Measurements from ENCODE around the gene CENPP. TPM values are rescaled to one million over a fixed set of nuclear protein-coding genes. Genes with fewer than 3 reads are reported as not detected.
"Not testable (repeated sequence)": the region's sequence is repeated elsewhere in the genome, so short reads cannot be mapped to it uniquely, and the experiment has no call there.

The CENPP gene
- total RNA-seq, 4 donors from 2014 or later, result 1.5 to 11.6 (median 5.5) TPM

DNA sequence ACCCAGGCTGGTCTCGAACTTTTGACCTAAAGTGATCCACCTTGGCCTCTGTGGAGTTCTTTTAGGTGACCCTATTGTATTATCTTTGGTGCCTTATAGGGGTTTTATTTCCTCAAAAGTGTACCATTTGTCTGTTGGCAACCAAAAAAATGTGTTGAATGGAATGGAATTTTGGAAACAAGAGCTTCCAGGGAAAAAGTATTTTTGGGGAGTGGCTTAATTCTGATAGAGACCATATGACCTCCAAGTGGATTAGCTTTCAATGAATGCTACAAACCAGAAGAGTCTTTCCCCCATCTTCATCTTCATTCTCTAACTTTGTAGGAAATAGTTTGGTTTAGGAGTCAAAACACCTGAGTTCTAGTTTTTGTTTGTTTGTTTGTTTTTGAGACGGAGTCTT lies 82.1 kb downstream of the CENPP start:
- Histone ChIP-seq H3K27me3 (no peaks in the 10 kb centered on the region), H3K9me3 (no peaks in the 10 kb centered on the region), H3K36me3 (no peaks in the 10 kb centered on the region), H3K4me1 (no peaks in the 10 kb centered on the region), H3K4me3 (replicated peaks in 1 of 3) (no peak overlapping the region), H3K27ac (no peak overlapping the region)
- intact Hi-C loops (cut with DNase I), result no loop called here
- no peak for TF ChIP-seq POLR2A (IDR thresholded peaks at IDR 0.05)
- TF ChIP-seq, protein P1, sequence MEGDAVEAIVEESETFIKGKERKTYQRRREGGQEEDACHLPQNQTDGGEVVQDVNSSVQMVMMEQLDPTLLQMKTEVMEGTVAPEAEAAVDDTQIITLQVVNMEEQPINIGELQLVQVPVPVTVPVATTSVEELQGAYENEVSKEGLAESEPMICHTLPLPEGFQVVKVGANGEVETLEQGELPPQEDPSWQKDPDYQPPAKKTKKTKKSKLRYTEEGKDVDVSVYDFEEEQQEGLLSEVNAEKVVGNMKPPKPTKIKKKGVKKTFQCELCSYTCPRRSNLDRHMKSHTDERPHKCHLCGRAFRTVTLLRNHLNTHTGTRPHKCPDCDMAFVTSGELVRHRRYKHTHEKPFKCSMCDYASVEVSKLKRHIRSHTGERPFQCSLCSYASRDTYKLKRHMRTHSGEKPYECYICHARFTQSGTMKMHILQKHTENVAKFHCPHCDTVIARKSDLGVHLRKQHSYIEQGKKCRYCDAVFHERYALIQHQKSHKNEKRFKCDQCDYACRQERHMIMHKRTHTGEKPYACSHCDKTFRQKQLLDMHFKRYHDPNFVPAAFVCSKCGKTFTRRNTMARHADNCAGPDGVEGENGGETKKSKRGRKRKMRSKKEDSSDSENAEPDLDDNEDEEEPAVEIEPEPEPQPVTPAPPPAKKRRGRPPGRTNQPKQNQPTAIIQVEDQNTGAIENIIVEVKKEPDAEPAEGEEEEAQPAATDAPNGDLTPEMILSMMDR (IDR thresholded peaks at IDR 0.05), result no peak
- DNase-seq, result no peak
- WGBS, 2 donors, result 95 to 98% methylated on average over 2 of the region's 2 CpGs

DNA sequence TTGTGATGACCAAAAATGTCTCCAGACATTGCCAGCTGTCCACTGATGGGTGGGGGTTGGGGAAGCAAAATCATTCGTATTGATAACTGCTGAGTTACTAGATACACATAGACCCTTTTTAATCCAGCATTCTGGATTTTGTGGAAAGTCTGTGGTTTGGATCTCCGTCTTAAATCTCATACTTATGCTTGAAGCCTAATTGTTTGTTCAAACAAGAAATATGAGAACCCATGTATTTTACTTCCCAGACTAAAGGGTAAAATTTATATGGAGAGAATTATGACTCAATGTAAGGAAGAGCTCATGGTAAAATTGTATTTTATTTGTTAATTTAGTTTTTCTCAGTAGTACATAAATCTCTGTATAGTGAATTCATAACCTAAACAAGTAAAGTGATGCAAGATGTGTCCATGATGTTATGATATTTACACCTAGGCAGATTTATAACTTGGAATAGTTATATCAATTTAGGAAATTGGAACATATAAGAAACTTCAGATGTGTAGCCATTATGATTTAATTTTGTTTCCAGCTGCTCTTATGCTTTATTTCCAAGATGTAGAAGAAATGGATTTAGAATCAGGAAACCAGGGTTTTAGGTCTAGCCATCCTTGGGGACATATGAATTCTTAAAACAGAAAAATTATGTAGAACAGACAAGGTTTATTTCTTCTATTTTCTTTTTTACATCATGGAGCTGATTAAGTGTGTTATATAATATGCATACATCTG lies 83.2 kb downstream of the CENPP start:
- no peaks in the 10 kb centered on the region for H3K36me3 ChIP-seq
- H3K9me3 ChIP-seq, result no peaks in the 10 kb centered on the region
- TF ChIP-seq POLR2A (IDR thresholded peaks at IDR 0.05), result no peak
- TF ChIP-seq, protein P1 (IDR thresholded peaks at IDR 0.05), result no peak
- no peak for DNase-seq
- no peak overlapping the region for H3K4me3 ChIP-seq (replicated peaks in 1 of 3)
- WGBS, 2 donors, result 92 to 94% methylated on average over 2 of the region's 2 CpGs
- no peaks in the 10 kb centered on the region for H3K27me3 ChIP-seq
- H3K4me1 ChIP-seq, result no peaks in the 10 kb centered on the region
- H3K27ac ChIP-seq, result no peak overlapping the region
- intact Hi-C loops (cut with DNase I), result no loop called here

DNA sequence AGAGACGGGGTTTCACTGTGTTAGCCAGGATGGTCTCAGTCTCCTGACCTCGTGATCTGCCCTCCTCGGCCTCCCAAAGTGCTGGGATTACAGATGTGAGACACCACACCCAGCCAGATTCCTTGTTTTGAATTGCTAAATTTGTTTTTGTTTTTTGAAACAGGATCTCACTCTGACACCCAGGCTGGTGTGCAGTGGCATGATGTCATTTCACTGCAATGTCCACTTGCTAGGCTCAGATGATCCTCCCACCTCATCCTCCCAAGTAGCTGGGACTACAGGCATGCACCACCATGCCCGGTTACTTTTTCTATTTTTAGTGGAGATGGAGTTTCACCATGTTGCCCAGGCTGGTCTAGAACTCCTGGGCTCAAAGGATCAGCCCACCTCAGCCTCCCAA lies 85.4 kb downstream of the CENPP start:
- H3K4me3 ChIP-seq (replicated peaks in 1 of 3); H3K36me3 ChIP-seq; H3K4me1 ChIP-seq; DNase-seq; H3K27ac ChIP-seq; H3K9me3 ChIP-seq; intact Hi-C loops (cut with DNase I); H3K27me3 ChIP-seq: not testable (repeated sequence)
- WGBS, 2 donors, result 87% methylated on average over 4 of the region's 4 CpGs

DNA sequence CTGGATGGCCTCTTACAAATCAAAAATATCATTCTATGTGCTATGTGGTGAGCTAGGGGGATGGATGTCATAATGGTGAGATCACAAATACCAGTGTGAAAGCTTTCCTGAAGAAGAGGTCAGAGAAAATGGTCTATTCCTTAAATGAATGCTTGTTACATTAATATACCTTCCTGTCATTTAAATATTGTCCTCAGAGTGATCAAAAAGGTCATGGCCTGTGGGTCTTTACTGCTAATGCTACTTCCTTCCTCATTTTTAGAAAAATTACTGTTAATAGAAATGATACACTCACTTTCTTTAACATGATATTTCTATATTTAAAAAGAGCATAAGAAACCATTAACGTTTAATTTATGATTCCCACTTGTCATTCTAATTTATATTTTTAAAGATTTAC lies 88.8 kb downstream of the CENPP start:
- WGBS, 2 donors, result 71% methylated on average over 1 of the region's 1 CpG
- Histone ChIP-seq H3K4me1 (no peaks in the 10 kb centered on the region), H3K36me3 (no peaks in the 10 kb centered on the region), H3K4me3 (replicated peaks in 1 of 3) (no peak overlapping the region), H3K27ac (no peak overlapping the region), H3K27me3 (no peaks in the 10 kb centered on the region), H3K9me3 (no peaks in the 10 kb centered on the region)
- no peak for DNase-seq
- intact Hi-C loops (cut with DNase I), result no loop called here
- TF ChIP-seq, protein P1 (IDR thresholded peaks at IDR 0.05), result no peak
- TF ChIP-seq POLR2A (IDR thresholded peaks at IDR 0.05), result no peak

DNA sequence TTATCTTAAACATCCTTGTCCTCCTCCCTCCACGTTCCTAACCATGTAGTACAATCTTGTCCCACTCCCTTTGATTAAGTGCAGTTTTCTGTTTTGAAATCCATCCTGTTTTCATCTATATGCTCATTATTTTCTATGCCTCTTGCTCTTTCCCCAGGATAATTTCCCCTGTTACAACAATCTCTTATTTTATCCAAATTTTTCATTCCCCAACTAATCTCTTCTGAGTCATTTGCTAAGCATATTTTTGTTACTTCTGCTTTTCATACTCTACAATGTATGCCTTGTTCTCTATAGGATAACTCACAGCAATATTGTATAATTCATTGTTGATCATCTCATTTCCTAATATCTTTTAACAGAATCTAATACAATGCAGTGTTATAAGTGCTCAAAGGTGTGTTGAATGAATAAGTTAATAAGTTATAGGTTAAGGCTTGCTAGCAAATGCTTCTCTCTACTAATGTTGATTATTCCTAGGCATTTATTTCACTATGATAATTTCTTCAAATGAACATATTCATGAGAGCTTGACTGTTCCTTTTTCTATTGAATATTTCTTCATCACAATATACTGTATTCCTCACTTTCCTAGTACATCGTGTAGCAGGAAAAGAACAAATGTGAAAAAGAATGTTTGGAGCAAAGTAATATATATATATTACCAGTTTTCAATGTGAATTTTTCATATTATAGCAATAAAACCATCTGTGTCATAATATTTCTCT lies 97.0 kb downstream of the CENPP start:
- intact Hi-C loops (cut with DNase I), result no loop called here
- H3K27me3 ChIP-seq, result no peaks in the 10 kb centered on the region
- H3K4me3 ChIP-seq (replicated peaks in 1 of 3), result no peak overlapping the region
- no peak overlapping the region for H3K27ac ChIP-seq
- DNase-seq, result no peak
- no peaks in the 10 kb centered on the region for H3K9me3 ChIP-seq
- whole genome bisulfite sequencing, 2 donors, result 75 to 81% methylated on average over 2 of the region's 2 CpGs
- TF ChIP-seq, protein P1 (IDR thresholded peaks at IDR 0.05), result no peak
- no peak for TF ChIP-seq POLR2A (IDR thresholded peaks at IDR 0.05)
- no peaks in the 10 kb centered on the region for H3K36me3 ChIP-seq
- H3K4me1 ChIP-seq, result no peaks in the 10 kb centered on the region

All from thyroid gland (tissue), 4 donors.